K562 (cell line): ENCODE results near the gene HPRT1. TPM values are rescaled to one million over a fixed set of nuclear protein-coding genes. Genes with fewer than 3 reads are reported as not detected.
"Not testable (repeated sequence)": the region's sequence is repeated elsewhere in the genome, so short reads cannot be mapped to it uniquely, and the experiment has no call there.

Source experiments
- ATAC-seq: fragments of 200-7000 bp; cut with Tn5 transposase; 3 replicates; pipeline ENCODE4 v1.9.1; 2020; ENCODE audit warnings: moderate library complexity
- BruUV-seq: library from RNA; stranded (reverse); fragments of 400-500 nt; replicated peaks from 2 replicates; lab custom pipeline; 2021; lab: Mats Ljungman, UMichigan
- CTCF ChIA-PET: fragments of 300-600 bp; formaldehyde crosslinking; extraction: SDS; loops from one replicate; lab custom pipeline; 2021; ENCODE audit warnings: low intra/inter-chr PET ratio; lab: Yijun Ruan, JAX
- POLR2A ChIA-PET: fragments of 300-600, 350-650 bp; sonication (Branson Sonifier 250); formaldehyde crosslinking; extraction: SDS; loops from one replicate; lab custom pipeline; 2021; ENCODE audit warnings: antibody characterized with exemption, inconsistent platforms; lab: Yijun Ruan, JAX
- DNase-seq, 4 experiments: peaks; one replicate each; pipeline versions ENCODE4 v3.0.0 to v3.0.0-alpha.2; 2011 to 2018; ENCODE audit warnings: low spot score in 3 of 4, mixed read lengths in 3 of 4; ENCODE audit errors: extremely low read depth in 1 of 4
- FAIRE-seq: peaks from 2 replicates; lab custom pipeline; 2011; peaks lifted over from hg19 to GRCh38; lab: Jason Lieb, UNC
- H2AFZ ChIP-seq: 2 replicates; pipeline ENCODE4 v1.6.0; 2011; ENCODE audit warnings: low read depth, low read length, control low read depth, inconsistent platforms
- H3K27ac ChIP-seq: fragments of 200-600 bp; 3 replicates; pipeline ENCODE4 v1.8.0; 2011; ENCODE audit warnings: low read depth, mild to moderate bottlenecking, control low read depth, inconsistent platforms, low read length, moderate library complexity, mixed read lengths; ENCODE audit errors: extremely low read depth
- H3K27me3 ChIP-seq, 2 experiments: fragments of 300-600 bp in 1 of 2; 2 replicates in 1 of 2; 3 replicates in 1 of 2; pipeline versions ENCODE4 v1.6.0 to v1.8.0; 2011; ENCODE audit warnings: inconsistent platforms in 2 of 2, low read length in 2 of 2, mild to moderate bottlenecking in 1 of 2, mixed read lengths in 1 of 2, moderate library complexity in 1 of 2; ENCODE audit not compliant: control insufficient read depth in 2 of 2, insufficient read depth in 2 of 2
- H3K36me3 ChIP-seq: fragments of 300-600 bp; 3 replicates; pipeline ENCODE4 v1.8.0; 2011; ENCODE audit warnings: mild to moderate bottlenecking, low read length, inconsistent platforms; ENCODE audit not compliant: control insufficient read depth, insufficient read depth
- H3K4me1 ChIP-seq, 2 experiments: fragments of 200-600 bp in 1 of 2; replicated peaks in 1 of 2; 2 replicates in 1 of 2; 3 replicates in 1 of 2; pipeline versions ENCODE4 v1.5.1 to v1.8.0; 2011; ENCODE audit warnings: inconsistent platforms in 2 of 2, low read length in 2 of 2, mild to moderate bottlenecking in 1 of 2, mixed read lengths in 1 of 2, moderate library complexity in 1 of 2; ENCODE audit not compliant: control insufficient read depth in 2 of 2, insufficient read depth in 2 of 2
- H3K4me2 ChIP-seq: 2 replicates; pipeline ENCODE4 v1.6.1; 2011; ENCODE audit warnings: low read length, control low read depth, inconsistent platforms, mixed read lengths; ENCODE audit not compliant: insufficient read depth
- H3K4me3 ChIP-seq: fragments of 200-600 bp; sonication (generic), shearing (Covaris generic); 2 replicates; pipeline ENCODE4 v1.5.1; 2016; ENCODE audit warnings: control low read depth, inconsistent platforms
- H3K79me2 ChIP-seq: fragments of 200-600 bp; 3 replicates; pipeline ENCODE4 v1.8.0; 2011; ENCODE audit warnings: low read length, inconsistent platforms; ENCODE audit not compliant: control insufficient read depth, insufficient read depth
- H3K9ac ChIP-seq, 2 experiments: 2 replicates each; pipeline versions ENCODE4 v1.6.0 to v1.6.1; 2011; ENCODE audit warnings: low read depth in 2 of 2, low read length in 2 of 2, control low read depth in 1 of 2, inconsistent platforms in 1 of 2, mild to moderate bottlenecking in 1 of 2, mixed read lengths in 1 of 2; ENCODE audit not compliant: insufficient read depth in 1 of 2
- H3K9me1 ChIP-seq: one replicate; pipeline ENCODE4 v1.6.0; 2011; ENCODE audit warnings: inconsistent platforms, mild to moderate bottlenecking, low read length, moderate library complexity; ENCODE audit not compliant: control insufficient read depth, insufficient read depth
- H3K9me3 ChIP-seq: replicated peaks from 2 replicates; pipeline ENCODE4 v1.5.1; 2011; ENCODE audit warnings: low read depth, low read length, inconsistent platforms; ENCODE audit not compliant: control insufficient read depth, insufficient read depth
- H4K20me1 ChIP-seq: replicated peaks from 2 replicates; pipeline ENCODE4 v1.6.1; 2011; ENCODE audit warnings: low read length, inconsistent platforms, mixed read lengths; ENCODE audit not compliant: control insufficient read depth, insufficient read depth
- MAFK ChIP-seq: IDR thresholded peaks from 2 replicates; pipeline ENCODE4 v1.6.1; 2011; ENCODE audit warnings: low read length, improper control_type of control experiment
- WGBS: fragments of 100-300 bp; shearing (Covaris generic); methylation state at CpG from one replicate; pipeline ENCODE4 v1.1.6; 2016; ENCODE audit warnings: low coverage, mixed read lengths; ENCODE audit not compliant: insufficient coverage; ENCODE audit errors: missing lambda C conversion rate; 5-methylcytosine and 5-hydroxymethylcytosine counted together
- in situ Hi-C: fragments of 300-500 bp; cut with MboI; formaldehyde crosslinking; loops from 4 replicates; pipeline ENCODE4 v1.15.0; 2018; ENCODE audit warnings: inconsistent platforms, mixed read lengths
- intact Hi-C: fragments of 100-400 bp; cut with micrococcal nuclease; formaldehyde crosslinking; loops from 2 replicates; pipeline ENCODE4 v1.14.2; 2022
- polyA plus RNA-seq, 8 experiments: library from polyadenylated mRNA; depleted of rRNA in 4 of 8; stranded (reverse) in 5 of 8; unstranded in 3 of 8; fragments of >200 nt; fragmentation: Nextera tagmentation in 2 of 8; fragmentation: Illumina TruSeq in 1 of 8; extraction: Ambion mirVana in 2 of 8; extraction: Trizol in 1 of 8; gene quantifications; 2 replicates each; pipeline versions ENCODE4 v1.2.1 to v1.2.3, GENCODE V29; 2011 to 2014; ENCODE audit warnings: inconsistent platforms in 1 of 8, missing spikeins in 1 of 8
- total RNA-seq, 7 experiments: library from RNA; depleted of rRNA in 6 of 7; stranded (reverse); fragments of >200 nt in 6 of 7; fragmentation: Illumina TruSeq in 2 of 7; extraction: Trizol in 2 of 7; gene quantifications; 2 replicates each; pipeline versions ENCODE4 v1.2.1 to v1.2.3, GENCODE V29; 2011 to 2021; ENCODE audit warnings: low replicate concordance in 1 of 7
- TF ChIP-seq, protein P1 (sequence below): fragments of 250-450 bp; sonication (Bioruptor Pico); IDR thresholded peaks from 2 replicates; pipeline ENCODE4 v1.4.0; 2020
- TF ChIP-seq, protein P2 (sequence below): fragments of 250-450 bp; sonication (Bioruptor Pico); IDR thresholded peaks from 2 replicates; pipeline ENCODE4 v1.8.0; 2022; ENCODE audit warnings: inconsistent platforms, mild to moderate bottlenecking, moderate library complexity, borderline replicate concordance
- TF ChIP-seq, protein P3 (sequence below), 2 experiments: fragments of 450-650 bp in 1 of 2; sonication (generic) in 1 of 2; formaldehyde crosslinking in 1 of 2; IDR thresholded peaks in 1 of 2; conservative IDR thresholded peaks in 1 of 2; 2 replicates each; pipeline versions ENCODE4 v1.6.1 to v1.8.1; 2016 to 2023; ENCODE audit warnings: mild to moderate bottlenecking in 2 of 2, moderate library complexity in 2 of 2, inconsistent platforms in 1 of 2, missing genetic modification reagents in 1 of 2

HPRT1 gene
- total and polyA plus RNA-seq, 9 of the 15 experiments (the other 6 are each of a cell fraction or from before 2014, with no cell fraction given), result 24.4 to 158 (median 104) TPM

DNA sequence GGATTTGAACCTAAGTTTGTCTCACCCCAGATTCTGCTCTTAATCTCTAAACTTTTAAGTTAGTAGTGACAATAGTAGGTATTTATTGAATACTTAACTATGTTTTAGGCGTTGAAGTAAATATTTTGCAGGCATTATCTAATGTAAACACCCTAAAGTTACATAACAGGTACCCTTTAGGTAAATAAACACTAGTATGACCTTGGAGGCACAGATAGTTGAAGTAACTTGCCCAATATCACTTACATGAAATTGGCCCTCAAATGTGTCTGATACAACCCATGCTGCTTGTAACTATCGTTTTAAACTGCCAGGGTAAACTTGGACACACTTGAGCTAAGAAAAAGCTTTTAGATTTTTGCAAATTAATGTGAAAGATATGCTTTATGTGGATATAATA, 3.0 kb downstream of the HPRT1 start (continued):
- TF ChIP-seq MAFK, result no peak
- TF ChIP-seq, protein P1, sequence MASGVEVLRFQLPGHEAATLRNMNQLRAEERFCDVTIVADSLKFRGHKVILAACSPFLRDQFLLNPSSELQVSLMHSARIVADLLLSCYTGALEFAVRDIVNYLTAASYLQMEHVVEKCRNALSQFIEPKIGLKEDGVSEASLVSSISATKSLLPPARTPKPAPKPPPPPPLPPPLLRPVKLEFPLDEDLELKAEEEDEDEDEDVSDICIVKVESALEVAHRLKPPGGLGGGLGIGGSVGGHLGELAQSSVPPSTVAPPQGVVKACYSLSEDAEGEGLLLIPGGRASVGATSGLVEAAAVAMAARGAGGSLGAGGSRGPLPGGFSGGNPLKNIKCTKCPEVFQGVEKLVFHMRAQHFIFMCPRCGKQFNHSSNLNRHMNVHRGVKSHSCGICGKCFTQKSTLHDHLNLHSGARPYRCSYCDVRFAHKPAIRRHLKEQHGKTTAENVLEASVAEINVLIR (CRISPR knock-in tag), result no peak
- TF ChIP-seq, protein P2, sequence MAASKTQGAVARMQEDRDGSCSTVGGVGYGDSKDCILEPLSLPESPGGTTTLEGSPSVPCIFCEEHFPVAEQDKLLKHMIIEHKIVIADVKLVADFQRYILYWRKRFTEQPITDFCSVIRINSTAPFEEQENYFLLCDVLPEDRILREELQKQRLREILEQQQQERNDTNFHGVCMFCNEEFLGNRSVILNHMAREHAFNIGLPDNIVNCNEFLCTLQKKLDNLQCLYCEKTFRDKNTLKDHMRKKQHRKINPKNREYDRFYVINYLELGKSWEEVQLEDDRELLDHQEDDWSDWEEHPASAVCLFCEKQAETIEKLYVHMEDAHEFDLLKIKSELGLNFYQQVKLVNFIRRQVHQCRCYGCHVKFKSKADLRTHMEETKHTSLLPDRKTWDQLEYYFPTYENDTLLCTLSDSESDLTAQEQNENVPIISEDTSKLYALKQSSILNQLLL (CRISPR knock-in tag), result no peak

DNA sequence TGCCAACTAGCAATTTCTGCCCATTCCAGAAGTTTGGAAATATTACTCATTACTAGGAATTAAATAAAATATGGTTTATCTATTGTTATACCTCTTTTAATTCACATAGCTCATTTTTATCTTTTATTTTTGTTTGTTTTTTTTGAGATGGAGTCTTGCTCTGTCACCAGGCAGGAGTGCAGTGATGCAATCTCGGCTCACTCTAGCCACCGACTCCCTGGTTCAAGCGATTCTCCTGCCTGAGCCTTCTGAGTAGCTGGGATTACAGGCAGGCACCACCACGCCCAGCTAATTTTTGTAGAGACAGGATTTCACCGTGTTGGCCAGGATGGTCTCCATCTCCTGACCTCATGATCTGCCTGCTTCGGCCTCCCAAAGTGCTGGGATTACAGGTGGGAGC, 4.5 kb downstream of the HPRT1 start:
- CTCF ChIA-PET, H3K9ac ChIP-seq, intact Hi-C loops, BruUV-seq, H3K4me2 ChIP-seq, H3K4me3 ChIP-seq, FAIRE-seq, H3K9me1 ChIP-seq, H4K20me1 ChIP-seq, H2AFZ ChIP-seq, H3K27ac ChIP-seq, H3K4me1 ChIP-seq, in situ Hi-C loops, ATAC-seq, H3K27me3 ChIP-seq, H3K9me3 ChIP-seq, DNase-seq: not testable (repeated sequence)
- 90% methylated on average over 6 of the region's 6 CpGs for WGBS
- Histone ChIP-seq H3K79me2 (peaks cover 73% of the 10 kb centered on the region), H3K36me3 (peaks cover 30% of the 10 kb centered on the region; the same call in 1 of the 3 replicates)
- POLR2A ChIA-PET, result interaction anchor here (0.8 kb wide), 1 partner anchor 11 kb away, joined by 5 read pairs; no protein-coding TSS in a partner anchor
- TF ChIP-seq, protein P3, sequence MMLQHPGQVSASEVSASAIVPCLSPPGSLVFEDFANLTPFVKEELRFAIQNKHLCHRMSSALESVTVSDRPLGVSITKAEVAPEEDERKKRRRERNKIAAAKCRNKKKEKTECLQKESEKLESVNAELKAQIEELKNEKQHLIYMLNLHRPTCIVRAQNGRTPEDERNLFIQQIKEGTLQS (IDR thresholded peaks at IDR 0.05), result peak; percentile 48
- TF ChIP-seq, protein P3 (CRISPR knock-in tag; conservative IDR thresholded peaks at IDR 0.05), result not testable (repeated sequence)
